SK-N-SH (cell line): ENCODE data around the gene YPEL1. TPM values are rescaled to one million over a fixed set of nuclear protein-coding genes. Genes with fewer than 3 reads are reported as not detected.

Source experiments
- CTCF ChIA-PET: fragments of 300-600, 350-600 bp; formaldehyde crosslinking; extraction: SDS; loops from one replicate; lab custom pipeline; 2021; lab: Yijun Ruan, JAX
- POLR2A ChIA-PET: fragments of 350-600 bp; sonication (Branson Sonifier 250); formaldehyde crosslinking; extraction: SDS; loops from one replicate; lab custom pipeline; 2020; ENCODE audit warnings: antibody characterized with exemption, inconsistent platforms; lab: Yijun Ruan, JAX
- DNase-seq: peaks from one replicate; pipeline ENCODE4 v3.0.0; 2012
- H2AFZ ChIP-seq: fragments of 200-600 bp; sonication (generic); 2 replicates; pipeline ENCODE4 v1.8.1; 2016; ENCODE audit warnings: antibody characterized with exemption, mild to moderate bottlenecking, low read depth
- H3F3A ChIP-seq: fragments of 200-600 bp; sonication (generic); replicated peaks from 2 replicates; pipeline ENCODE3; 2016; ENCODE audit warnings: antibody characterized with exemption, mild to moderate bottlenecking; ENCODE audit not compliant: insufficient read depth
- H3K27ac ChIP-seq, 2 experiments: fragments of 200-500 bp in 1 of 2; fragments of 200-600 bp in 1 of 2; sonication (Bioruptor generic) in 1 of 2; sonication (generic), shearing (Covaris generic) in 1 of 2; 2 replicates each; pipeline versions ENCODE4 v1.5.1 to v1.6.1; 2014 to 2016; ENCODE audit warnings: low read depth in 2 of 2, inconsistent platforms in 1 of 2, low read length in 1 of 2, mild to moderate bottlenecking in 1 of 2, mixed read lengths in 1 of 2
- H3K27me3 ChIP-seq: fragments of 200-600 bp; sonication (generic), shearing (Covaris generic); 2 replicates; pipeline ENCODE4 v1.6.1; 2016; ENCODE audit warnings: mixed run types; ENCODE audit not compliant: insufficient read depth
- H3K36me3 ChIP-seq, 2 experiments: fragments of 200-500 bp in 1 of 2; fragments of 200-600 bp in 1 of 2; sonication (Bioruptor generic) in 1 of 2; sonication (generic) in 1 of 2; replicated peaks in 1 of 2; 2 replicates each; pipeline versions ENCODE3 to v1.5.1; 2014 to 2016; ENCODE audit warnings: low read length in 1 of 2, mild to moderate bottlenecking in 1 of 2; ENCODE audit not compliant: insufficient read depth in 2 of 2, control insufficient read depth in 1 of 2
- H3K4me1 ChIP-seq, 2 experiments: fragments of 200-500 bp in 1 of 2; fragments of 200-600 bp in 1 of 2; sonication (Bioruptor generic) in 1 of 2; sonication (generic), shearing (Covaris generic) in 1 of 2; 2 replicates each; pipeline versions ENCODE4 v1.5.1 to v1.6.1; 2014 to 2016; ENCODE audit warnings: low read depth in 1 of 2, low read length in 1 of 2, mixed run types in 1 of 2; ENCODE audit not compliant: insufficient read depth in 2 of 2, control insufficient read depth in 1 of 2
- H3K4me2 ChIP-seq: fragments of 200-600 bp; sonication (generic), shearing (Covaris generic); 2 replicates; pipeline ENCODE4 v1.6.1; 2017; ENCODE audit warnings: mixed run types
- H3K4me3 ChIP-seq, 2 experiments: fragments of 200-500 bp in 1 of 2; fragments of 200-600 bp in 1 of 2; sonication (Bioruptor generic) in 1 of 2; sonication (generic), shearing (Covaris generic) in 1 of 2; 2 replicates each; pipeline versions ENCODE4 v1.5.1 to v1.8.1; 2014 to 2016; ENCODE audit warnings: low read depth in 2 of 2, inconsistent platforms in 1 of 2, low read length in 1 of 2, mild to moderate bottlenecking in 1 of 2, mixed read lengths in 1 of 2, moderate library complexity in 1 of 2
- H3K79me2 ChIP-seq: fragments of 200-600 bp; sonication (generic); 2 replicates; pipeline ENCODE4 v1.8.1; 2017; ENCODE audit warnings: mild to moderate bottlenecking; ENCODE audit not compliant: insufficient read depth
- H3K9ac ChIP-seq: fragments of 200-600 bp; sonication (generic); 2 replicates; pipeline ENCODE4 v1.6.1; 2017; ENCODE audit warnings: mixed run types
- H3K9me2 ChIP-seq: fragments of 200-600 bp; sonication (generic); 2 replicates; pipeline ENCODE4 v1.6.1; 2017; ENCODE audit warnings: mixed run types
- H3K9me3 ChIP-seq: fragments of 200-600 bp; sonication (generic); 2 replicates; pipeline ENCODE4 v1.6.1; 2017; ENCODE audit warnings: mixed run types, mild to moderate bottlenecking, moderate library complexity
- H4K20me1 ChIP-seq: fragments of 200-600 bp; sonication (generic); 2 replicates; pipeline ENCODE4 v1.6.1; 2017; ENCODE audit warnings: mild to moderate bottlenecking, mixed run types; ENCODE audit not compliant: insufficient read depth
- CHD2 ChIP-seq: fragments of 150-350 bp; IDR thresholded peaks from 2 replicates; pipeline ENCODE4 v1.6.1; 2018; ENCODE audit warnings: low read length; ENCODE audit not compliant: partially characterized antibody
- EZH2phosphoT487 ChIP-seq: fragments of 200-600 bp; sonication (generic); IDR thresholded peaks from 2 replicates; pipeline ENCODE4 v1.6.1; 2017; ENCODE audit warnings: low read depth, mixed run types, mild to moderate bottlenecking, antibody characterized with exemption, moderate library complexity, borderline replicate concordance
- FOXJ3 ChIP-seq: sonication (generic); formaldehyde crosslinking; IDR thresholded peaks from 2 replicates; pipeline ENCODE4 v1.5.1; 2020; ENCODE audit warnings: mild to moderate bottlenecking, missing genetic modification reagents
- NRF1 ChIP-seq: IDR thresholded peaks from 2 replicates; pipeline ENCODE4 v1.6.1; 2012; ENCODE audit warnings: low read depth, mild to moderate bottlenecking, low read length
- RAD21 ChIP-seq: IDR thresholded peaks from 2 replicates; pipeline ENCODE4 v1.6.1; 2012; ENCODE audit warnings: mild to moderate bottlenecking, low read length
- RCOR1 ChIP-seq: fragments of 150-350 bp; IDR thresholded peaks from 2 replicates; pipeline ENCODE4 v1.6.1; 2017; ENCODE audit warnings: antibody characterized with exemption, low read length
- SIN3A ChIP-seq: IDR thresholded peaks from 2 replicates; pipeline ENCODE4 v1.6.1; 2012; ENCODE audit warnings: low read depth, mild to moderate bottlenecking, low read length, moderate library complexity, borderline replicate concordance
- SMC3 ChIP-seq: IDR thresholded peaks from 2 replicates; pipeline ENCODE4 v1.6.1; 2012; ENCODE audit warnings: low read depth, low read length, improper control_type of control experiment
- TCF12 ChIP-seq: IDR thresholded peaks from 2 replicates; pipeline ENCODE4 v1.4.0; 2012
- TEAD4 ChIP-seq: IDR thresholded peaks from 2 replicates; pipeline ENCODE4 v1.4.0; 2012; ENCODE audit warnings: mild to moderate bottlenecking, borderline replicate concordance; ENCODE audit not compliant: insufficient read depth
- WGBS: methylation state at CpG from one replicate; pipeline ENCODE4 v1.1.6; 2017; ENCODE audit warnings: low lambda C conversion rate; 5-methylcytosine and 5-hydroxymethylcytosine counted together
- polyA plus RNA-seq, 3 experiments: library from polyadenylated mRNA; depleted of rRNA; stranded (reverse); fragments of >200 nt; gene quantifications; 2 replicates each; pipeline ENCODE4 v1.2.3, GENCODE V29; 2012
- TF ChIP-seq, protein P1 (sequence below): IDR thresholded peaks from 2 replicates; pipeline ENCODE4 v1.4.0; 2012; ENCODE audit warnings: low read depth, borderline replicate concordance
- TF ChIP-seq, protein P2 (sequence below): IDR thresholded peaks from 2 replicates; pipeline ENCODE4 v1.4.0; 2012; ENCODE audit warnings: low read depth, borderline replicate concordance
- TF ChIP-seq, protein P3 (sequence below): IDR thresholded peaks from 2 replicates; pipeline ENCODE4; 2012
- TF ChIP-seq, protein P4 (sequence below): fragments of 150-350 bp; IDR thresholded peaks from 2 replicates; pipeline ENCODE4 v1.6.1; 2017; ENCODE audit warnings: antibody characterized with exemption, low read length, low read depth, borderline replicate concordance

Gene YPEL1
- polyA plus RNA-seq, 1 of the 3 experiments (the other 2 are of a cell fraction): 2.4 TPM

DNA sequence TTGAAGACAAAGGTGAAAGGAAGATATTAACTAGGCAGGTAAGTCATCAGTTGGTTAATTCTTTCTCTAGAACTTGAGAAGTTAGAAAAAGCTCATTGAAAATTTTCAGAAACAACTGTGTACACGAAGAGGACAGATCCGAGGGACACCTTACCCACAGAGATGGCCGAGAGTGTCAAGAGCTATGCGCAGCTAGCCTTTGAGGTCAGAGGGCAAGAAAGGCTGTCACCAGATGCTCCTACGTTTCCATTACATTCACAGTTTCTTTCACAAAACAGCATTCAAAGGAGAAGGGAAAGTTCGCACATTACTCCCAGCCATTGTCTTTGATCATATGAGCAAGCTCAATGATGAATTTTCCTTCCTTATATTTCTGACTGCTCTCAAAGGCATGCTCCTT is 34.8 kb downstream of the YPEL1 start:
- TF ChIP-seq CHD2 (no peak), FOXJ3 (CRISPR knock-in tag) (no peak), TCF12 (no peak), TEAD4 (no peak), NRF1 (no peak), EZH2phosphoT487 (no peak), RCOR1 (no peak), SMC3 (no peak), RAD21 (no peak), SIN3A (no peak)
- TF ChIP-seq, protein P1, sequence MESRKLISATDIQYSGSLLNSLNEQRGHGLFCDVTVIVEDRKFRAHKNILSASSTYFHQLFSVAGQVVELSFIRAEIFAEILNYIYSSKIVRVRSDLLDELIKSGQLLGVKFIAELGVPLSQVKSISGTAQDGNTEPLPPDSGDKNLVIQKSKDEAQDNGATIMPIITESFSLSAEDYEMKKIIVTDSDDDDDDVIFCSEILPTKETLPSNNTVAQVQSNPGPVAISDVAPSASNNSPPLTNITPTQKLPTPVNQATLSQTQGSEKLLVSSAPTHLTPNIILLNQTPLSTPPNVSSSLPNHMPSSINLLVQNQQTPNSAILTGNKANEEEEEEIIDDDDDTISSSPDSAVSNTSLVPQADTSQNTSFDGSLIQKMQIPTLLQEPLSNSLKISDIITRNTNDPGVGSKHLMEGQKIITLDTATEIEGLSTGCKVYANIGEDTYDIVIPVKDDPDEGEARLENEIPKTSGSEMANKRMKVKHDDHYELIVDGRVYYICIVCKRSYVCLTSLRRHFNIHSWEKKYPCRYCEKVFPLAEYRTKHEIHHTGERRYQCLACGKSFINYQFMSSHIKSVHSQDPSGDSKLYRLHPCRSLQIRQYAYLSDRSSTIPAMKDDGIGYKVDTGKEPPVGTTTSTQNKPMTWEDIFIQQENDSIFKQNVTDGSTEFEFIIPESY: no peak
- TF ChIP-seq, protein P2, sequence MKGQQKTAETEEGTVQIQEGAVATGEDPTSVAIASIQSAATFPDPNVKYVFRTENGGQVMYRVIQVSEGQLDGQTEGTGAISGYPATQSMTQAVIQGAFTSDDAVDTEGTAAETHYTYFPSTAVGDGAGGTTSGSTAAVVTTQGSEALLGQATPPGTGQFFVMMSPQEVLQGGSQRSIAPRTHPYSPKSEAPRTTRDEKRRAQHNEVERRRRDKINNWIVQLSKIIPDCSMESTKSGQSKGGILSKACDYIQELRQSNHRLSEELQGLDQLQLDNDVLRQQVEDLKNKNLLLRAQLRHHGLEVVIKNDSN: no peak
- TF ChIP-seq, protein P3, sequence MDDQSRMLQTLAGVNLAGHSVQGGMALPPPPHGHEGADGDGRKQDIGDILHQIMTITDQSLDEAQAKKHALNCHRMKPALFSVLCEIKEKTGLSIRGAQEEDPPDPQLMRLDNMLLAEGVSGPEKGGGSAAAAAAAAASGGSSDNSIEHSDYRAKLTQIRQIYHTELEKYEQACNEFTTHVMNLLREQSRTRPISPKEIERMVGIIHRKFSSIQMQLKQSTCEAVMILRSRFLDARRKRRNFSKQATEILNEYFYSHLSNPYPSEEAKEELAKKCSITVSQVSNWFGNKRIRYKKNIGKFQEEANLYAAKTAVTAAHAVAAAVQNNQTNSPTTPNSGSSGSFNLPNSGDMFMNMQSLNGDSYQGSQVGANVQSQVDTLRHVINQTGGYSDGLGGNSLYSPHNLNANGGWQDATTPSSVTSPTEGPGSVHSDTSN: no peak
- TF ChIP-seq, protein P4, sequence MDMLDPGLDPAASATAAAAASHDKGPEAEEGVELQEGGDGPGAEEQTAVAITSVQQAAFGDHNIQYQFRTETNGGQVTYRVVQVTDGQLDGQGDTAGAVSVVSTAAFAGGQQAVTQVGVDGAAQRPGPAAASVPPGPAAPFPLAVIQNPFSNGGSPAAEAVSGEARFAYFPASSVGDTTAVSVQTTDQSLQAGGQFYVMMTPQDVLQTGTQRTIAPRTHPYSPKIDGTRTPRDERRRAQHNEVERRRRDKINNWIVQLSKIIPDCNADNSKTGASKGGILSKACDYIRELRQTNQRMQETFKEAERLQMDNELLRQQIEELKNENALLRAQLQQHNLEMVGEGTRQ: no peak
- POLR2A ChIA-PET: no interaction called here
- Histone ChIP-seq H3K27me3 (no peaks in the 10 kb centered on the region), H3K9ac (no peak overlapping the region), H3K4me3 (no peak overlapping the region), H4K20me1 (no peaks in the 10 kb centered on the region; the same call in 1 of the 2 replicates), H3K9me2 (no peaks in the 10 kb centered on the region), H3K9me3 (no peaks in the 10 kb centered on the region), H3F3A (peaks cover 11% of the 10 kb centered on the region), H3K27ac (no peak overlapping the region), H3K4me1 (peaks cover 0 to 8% of the 10 kb centered on the region in 2 experiments; a peak in 2 of 4 replicates), H2AFZ (no peak overlapping the region), H3K4me2 (no peak overlapping the region), H3K79me2 (no peaks in the 10 kb centered on the region), H3K36me3 (peaks cover 0 to 31% of the 10 kb centered on the region in 2 experiments)
- CTCF ChIA-PET: interaction anchor here (1.3 to 1.4 kb wide), 2 partner anchors 11 to 272 kb away, joined by 3 to 4 read pairs; no protein-coding TSS in a partner anchor
- no peak for DNase-seq
- WGBS: 91% methylated on average over 6 of the region's 6 CpGs
